Measurements from ENCODE around the gene ASNSD1. TPM values are rescaled to one million over a fixed set of nuclear protein-coding genes. Genes with fewer than 3 reads are reported as not detected.

Gene ASNSD1
- total and polyA plus RNA-seq, 9 of the 15 experiments (the other 6 are each of a cell fraction or from before 2014, with no cell fraction given) = 23.9 to 56.4 (median 38.3) TPM

GRCh38 chr2:189674374-189675112, 13.3 kb downstream of the ASNSD1 start, which contains the start of gene ANKAR:
ANKAR (plus strand) TSS chr2:189674670; CDS start chr2:189676491, 1,821 bp downstream.
- intact Hi-C loops (cut with micrococcal nuclease) = no loop called here
- no peaks in the 10 kb centered on the region for H3K27me3 ChIP-seq (ENCODE audit: control insufficient read depth in 2 of 2, insufficient read depth in 2 of 2, low read length in 2 of 2)
- ATAC-seq = no peak

More at GRCh38 chr2:189674374-189675112, 13.3 kb downstream of the ASNSD1 start, which contains the start of gene ANKAR:
- ChIA-PET CTCF (ENCODE audit: low intra/inter-chr PET ratio) (no interaction called here), POLR2A (interaction anchor here (0.9 to 1.2 kb wide), 2 partner anchors 9 to 10 kb away, joined by 3 to 5 read pairs; no protein-coding TSS in a partner anchor)
- no peak within 1 kb of the TSS for H3K9ac ChIP-seq (ENCODE audit: insufficient read depth in 1 of 2, low read depth in 2 of 2, low read length in 2 of 2)
- H4K20me1 ChIP-seq (replicated peaks; ENCODE audit: control insufficient read depth, insufficient read depth, low read length) = no peaks in the 10 kb centered on the region
- no peaks in the 10 kb centered on the region for H3K4me1 ChIP-seq (replicated peaks in 1 of 2; ENCODE audit: control insufficient read depth in 2 of 2, insufficient read depth in 2 of 2, low read length in 2 of 2)
- BruUV-seq (replicated peaks) = no TSS peak
- WGBS (ENCODE audit: insufficient coverage, low coverage, missing lambda C conversion rate) = 98% methylated on average over 12 of the region's 62 CpGs
- H3K79me2 ChIP-seq (ENCODE audit: control insufficient read depth, insufficient read depth, low read length) = no peaks in the 10 kb centered on the region
- in situ Hi-C loops (cut with MboI) = no loop called here
- no peak within 1 kb of the TSS for H2AFZ ChIP-seq (ENCODE audit: low read depth, low read length)
- H3K36me3 ChIP-seq (ENCODE audit: control insufficient read depth, insufficient read depth, low read length) = peaks cover 18% of the 10 kb centered on the region; the same call in 1 of the 3 replicates
- no peaks in the 10 kb centered on the region for H3K9me3 ChIP-seq (replicated peaks; ENCODE audit: control insufficient read depth, insufficient read depth, low read depth, low read length)
- H3K4me3 ChIP-seq = no peak within 1 kb of the TSS
- FAIRE-seq = no peak
- no peak for DNase-seq (ENCODE audit: extremely low read depth in 1 of 4, low spot score in 3 of 4)
- no peak within 1 kb of the TSS for H3K4me2 ChIP-seq (ENCODE audit: insufficient read depth, low read length)
- no peak within 1 kb of the TSS for H3K27ac ChIP-seq (ENCODE audit: extremely low read depth, low read depth, low read length)
- TF ChIP-seq ZNF589 (CRISPR knock-in tag; IDR thresholded peaks at IDR 0.05; ENCODE audit: low read depth) (no peak), ZBTB33 (CRISPR knock-in tag; IDR thresholded peaks at IDR 0.05) (peak; percentile 49; the same call in 1 of the 2 replicates), HLTF (IDR thresholded peaks at IDR 0.05) (no peak), SRF (CRISPR knock-in tag; IDR thresholded peaks at IDR 0.05) (no peak), POLR2G (IDR thresholded peaks at IDR 0.05; ENCODE audit: low read depth, low read length) (0 out of 2 replicates have a peak, but pooled peaks have one; percentile 10), RFX1 (IDR thresholded peaks at IDR 0.05) (no peak), TAF1 (IDR thresholded peaks at IDR 0.05; ENCODE audit: control insufficient read depth, extremely low read depth, insufficient read depth, low read length, severe bottlenecking) (no peak), ZNF23 (CRISPR knock-in tag; IDR thresholded peaks at IDR 0.05) (no peak), NCOA1 (IDR thresholded peaks at IDR 0.05; ENCODE audit: low read depth) (no peak), HNRNPH1 (optimal IDR thresholded peaks at IDR 0.05; ENCODE audit: low read depth, low read length) (no peak)
- H3K9me1 ChIP-seq (ENCODE audit: control insufficient read depth, insufficient read depth, low read length) = no peaks in the 10 kb centered on the region
